ENCODE measurements around the gene TMEM150A. TPM values are rescaled to one million over a fixed set of nuclear protein-coding genes. Genes with fewer than 3 reads are reported as not detected.
A peak's percentile ranks its signal among the peaks of the same experiment; 100 is the strongest.

Gene TMEM150A
- total RNA-seq, 4 donors from 2014 or later: 6.3 to 15.8 (median 7.4) TPM

GRCh38 chr2:85553184-85553583 lies 49.3 kb downstream of the TMEM150A start:
- H3K9me3 ChIP-seq: no peaks in the 10 kb centered on the region
- peaks cover 0 to 8% (median 0%) of the 10 kb centered on the region in 3 donors for H3K4me1 ChIP-seq
- intact Hi-C loops (cut with DNase I): no loop called here
- H3K27ac ChIP-seq: no peak overlapping the region
- WGBS, 2 donors: 67 to 68% methylated on average over 4 to 6 of the region's 6 CpGs
- H3K27me3 ChIP-seq: no peaks in the 10 kb centered on the region
- H3K36me3 ChIP-seq: peaks cover 20 to 98% (median 25%) of the 10 kb centered on the region in 3 donors
- no peak for DNase-seq
- no peak overlapping the region for H3K4me3 ChIP-seq
- TF ChIP-seq CTCF (IDR thresholded peaks at IDR 0.05) (no peak), POLR2A (IDR thresholded peaks at IDR 0.05) (no peak)

- no peaks in the 10 kb centered on the region for H3K9me3 ChIP-seq
- DNase-seq: no peak
- no peaks in the 10 kb centered on the region for H3K27me3 ChIP-seq
- H3K27ac ChIP-seq: peak overlapping the region in 3 of 4 donors; percentile 8 to 26 (median 22)
- TF ChIP-seq CTCF (IDR thresholded peaks at IDR 0.05): peak; percentile 87 to 96 (median 94)
- TF ChIP-seq POLR2A (IDR thresholded peaks at IDR 0.05): no peak
- peaks cover 16 to 93% (median 23%) of the 10 kb centered on the region in 3 donors for H3K36me3 ChIP-seq
- WGBS, 2 donors: 57 to 66% methylated on average over 6 to 7 of the region's 9 CpGs
- H3K4me1 ChIP-seq: peaks cover 0 to 15% (median 0%) of the 10 kb centered on the region in 3 donors
- intact Hi-C loops (cut with DNase I): loop anchor here (2.0 kb wide), 1 partner anchor 131 kb away; no protein-coding TSS in a partner anchor
- no peak overlapping the region for H3K4me3 ChIP-seq
Observed at GRCh38 chr2:85551698-85552678, 50.5 kb downstream of the TMEM150A start.

GRCh38 chr2:85550486-85550885 lies 52.0 kb downstream of the TMEM150A start:
- H3K27me3 ChIP-seq: no peaks in the 10 kb centered on the region
- H3K27ac ChIP-seq: peak overlapping the region in 3 of 4 donors; percentile 12 to 26 (median 26)
- intact Hi-C loops (cut with DNase I): loop anchor here (2.0 kb wide), 1 partner anchor 130 kb away; no protein-coding TSS in a partner anchor
- H3K9me3 ChIP-seq: no peaks in the 10 kb centered on the region
- 71 to 78% methylated on average over 10 of the region's 10 CpGs for WGBS, 2 donors
- H3K4me1 ChIP-seq: peaks cover 0 to 30% (median 4%) of the 10 kb centered on the region in 3 donors
- no peak overlapping the region for H3K4me3 ChIP-seq
- TF ChIP-seq CTCF (IDR thresholded peaks at IDR 0.05): no peak
- no peak for TF ChIP-seq POLR2A (IDR thresholded peaks at IDR 0.05)
- H3K36me3 ChIP-seq: peaks cover 17 to 92% (median 23%) of the 10 kb centered on the region in 3 donors
- DNase-seq: no peak

GRCh38 chr2:85549826-85550225 lies 52.7 kb downstream of the TMEM150A start:
- Histone ChIP-seq H3K36me3 (peaks cover 20 to 92% (median 20%) of the 10 kb centered on the region in 3 donors), H3K9me3 (no peaks in the 10 kb centered on the region), H3K27ac (peak overlapping the region in 3 of 4 donors; percentile 12 to 26 (median 26)), H3K27me3 (no peaks in the 10 kb centered on the region), H3K4me1 (peaks cover 0 to 37% (median 4%) of the 10 kb centered on the region in 3 donors), H3K4me3 (no peak overlapping the region)
- 47 to 50% methylated on average over 4 of the region's 4 CpGs for WGBS, 2 donors
- no peak for DNase-seq
- TF ChIP-seq POLR2A (IDR thresholded peaks at IDR 0.05): no peak
- TF ChIP-seq CTCF (IDR thresholded peaks at IDR 0.05): no peak
- intact Hi-C loops (cut with DNase I): loop anchor here (2.0 kb wide), 1 partner anchor 129 kb away; no protein-coding TSS in a partner anchor

GRCh38 chr2:85549095-85549494 lies 53.4 kb downstream of the TMEM150A start:
- no peaks in the 10 kb centered on the region for H3K9me3 ChIP-seq
- TF ChIP-seq CTCF (IDR thresholded peaks at IDR 0.05): no peak
- TF ChIP-seq POLR2A (IDR thresholded peaks at IDR 0.05): no peak
- H3K27me3 ChIP-seq: no peaks in the 10 kb centered on the region
- no peak for DNase-seq
- intact Hi-C loops (cut with DNase I): no loop called here
- peaks cover 0 to 44% (median 7%) of the 10 kb centered on the region in 3 donors for H3K4me1 ChIP-seq
- no peak overlapping the region for H3K4me3 ChIP-seq
- peak overlapping the region in 1 of 4 donors; percentile 2 for H3K27ac ChIP-seq
- H3K36me3 ChIP-seq: peaks cover 14 to 92% (median 20%) of the 10 kb centered on the region in 3 donors
- 86 to 92% methylated on average over 10 of the region's 10 CpGs for WGBS, 2 donors

All from esophagus squamous epithelium (tissue), 5 donors.